Measurements from ENCODE around the gene KCNQ1.
"Not testable (repeated sequence)": the region's sequence is repeated elsewhere in the genome, so short reads cannot be mapped to it uniquely, and the experiment has no call there.

The KCNQ1 gene

DNA sequence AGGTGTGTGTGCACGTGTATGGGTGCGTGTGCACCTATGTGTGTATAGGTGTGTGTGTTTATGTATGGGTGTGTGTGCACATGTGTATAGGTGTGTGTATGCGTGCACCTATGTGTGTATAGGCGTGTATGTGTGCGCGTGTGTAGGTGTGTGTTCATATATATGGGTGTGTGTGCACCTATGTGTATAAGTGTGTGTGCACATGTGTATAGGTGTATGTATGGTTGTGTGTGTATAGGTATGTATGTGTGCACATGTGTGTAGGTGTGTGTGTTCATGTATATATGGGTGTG lies 26.9 kb downstream of the KCNQ1 start:
- no peak for FAIRE-seq
- no peak for DNase-seq (ENCODE audit: insufficient read length, low spot score)

GRCh38 chr11:2472428-2473186 lies 27.8 kb downstream of the KCNQ1 start:
- FAIRE-seq, result no peak
- DNase-seq (ENCODE audit: insufficient read length, low spot score), result no peak

DNA sequence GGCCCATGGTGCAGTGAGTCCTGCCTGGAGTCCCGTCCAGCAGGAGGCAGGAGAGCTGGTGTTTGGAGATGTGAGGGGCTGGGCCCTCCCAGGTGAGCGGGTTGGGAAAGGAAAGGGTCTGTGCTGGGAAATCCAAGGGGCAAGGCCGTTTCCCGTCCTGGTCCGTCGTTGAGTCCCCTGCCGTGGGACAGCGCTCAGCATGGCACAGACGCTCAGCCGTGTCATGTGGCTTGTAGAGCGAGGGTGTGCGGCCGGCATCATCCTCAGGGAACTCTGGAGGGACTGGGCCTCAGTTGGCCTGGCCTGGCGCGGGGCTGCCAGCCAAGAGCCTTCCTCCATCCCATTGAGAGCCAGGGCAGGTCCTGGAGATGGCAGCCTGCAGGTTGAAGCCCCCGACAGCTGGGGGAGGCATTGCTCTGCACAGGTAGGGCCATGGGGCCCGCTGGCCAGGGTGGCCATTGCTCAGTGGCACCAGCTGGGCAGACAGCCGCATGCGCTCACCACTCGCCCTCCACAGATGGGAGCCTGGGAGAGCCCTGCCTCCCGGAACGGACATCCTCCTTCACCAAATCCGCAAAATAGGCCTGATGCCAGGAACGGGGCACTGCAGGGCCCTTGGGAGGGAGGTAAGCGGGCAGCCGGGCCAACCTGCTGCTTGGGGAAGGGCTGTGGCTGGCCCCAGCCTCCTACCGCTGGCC lies 28.7 kb downstream of the KCNQ1 start:
- FAIRE-seq, result no peak
- no peak for DNase-seq (ENCODE audit: insufficient read length, low spot score)

GRCh38 chr11:2474059-2474901 lies 29.5 kb downstream of the KCNQ1 start:
- DNase-seq (ENCODE audit: insufficient read length, low spot score), result no peak
- FAIRE-seq, result no peak

- FAIRE-seq (no peak), DNase-seq (ENCODE audit: insufficient read length, low spot score) (no peak)
Measured at GRCh38 chr11:2475136-2475918, 30.5 kb downstream of the KCNQ1 start.

DNA sequence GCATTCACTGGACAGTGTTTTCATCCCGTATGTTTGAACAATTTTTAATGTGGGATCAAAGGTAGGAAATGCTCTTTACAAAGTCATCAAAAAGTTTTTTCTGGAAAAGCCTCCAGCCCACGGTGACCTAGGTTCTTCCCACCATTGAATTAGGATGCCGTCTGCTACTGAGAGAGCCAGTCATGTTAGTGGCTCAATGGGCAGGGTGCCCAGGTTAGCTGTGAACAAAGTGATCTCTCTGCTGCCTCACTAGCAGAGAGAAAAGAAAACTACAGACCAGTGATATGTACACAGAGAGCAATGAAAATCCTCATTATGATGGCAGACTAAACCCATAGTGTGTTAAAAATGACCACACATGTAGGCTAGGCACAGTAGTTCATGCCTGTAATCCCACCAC lies 32.4 kb downstream of the KCNQ1 start:
- DNase-seq (ENCODE audit: insufficient read length, low spot score) (no peak), FAIRE-seq (no peak)

- no peak for DNase-seq (ENCODE audit: insufficient read length, low spot score)
- FAIRE-seq, result no peak
Measured at GRCh38 chr11:2477936-2478335, 33.1 kb downstream of the KCNQ1 start.

GRCh38 chr11:2480067-2480873 lies 35.5 kb downstream of the KCNQ1 start:
- not testable (repeated sequence) for FAIRE-seq; DNase-seq (ENCODE audit: insufficient read length, low spot score)

DNA sequence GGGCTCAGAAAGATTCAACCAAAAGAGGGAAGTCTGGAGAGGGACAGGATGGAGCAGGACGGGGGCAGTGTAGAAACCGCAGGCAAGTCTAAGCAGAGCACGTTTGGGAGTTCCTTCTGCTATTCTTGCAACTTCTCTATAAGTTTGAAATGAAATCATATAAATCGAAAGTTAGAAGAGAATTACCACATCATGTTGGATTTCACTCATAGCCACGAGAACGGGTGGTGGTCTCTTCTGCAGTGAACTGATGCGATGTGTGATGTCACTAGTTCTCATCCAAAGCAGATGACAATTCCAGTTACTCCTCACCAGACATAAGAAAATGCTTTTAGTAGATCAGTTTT lies 36.0 kb downstream of the KCNQ1 start:
- FAIRE-seq, result no peak
- no peak for DNase-seq (ENCODE audit: insufficient read length, low spot score)

- no peak for FAIRE-seq
Measured at GRCh38 chr11:2481253-2481652, 36.4 kb downstream of the KCNQ1 start.

GRCh38 chr11:2482204-2482603 lies 37.4 kb downstream of the KCNQ1 start:
- DNase-seq (ENCODE audit: insufficient read length, low spot score) (no peak), FAIRE-seq (no peak)

More at GRCh38 chr11:2481253-2481652, 36.4 kb downstream of the KCNQ1 start:
- DNase-seq (ENCODE audit: insufficient read length, low spot score), result no peak

DNA sequence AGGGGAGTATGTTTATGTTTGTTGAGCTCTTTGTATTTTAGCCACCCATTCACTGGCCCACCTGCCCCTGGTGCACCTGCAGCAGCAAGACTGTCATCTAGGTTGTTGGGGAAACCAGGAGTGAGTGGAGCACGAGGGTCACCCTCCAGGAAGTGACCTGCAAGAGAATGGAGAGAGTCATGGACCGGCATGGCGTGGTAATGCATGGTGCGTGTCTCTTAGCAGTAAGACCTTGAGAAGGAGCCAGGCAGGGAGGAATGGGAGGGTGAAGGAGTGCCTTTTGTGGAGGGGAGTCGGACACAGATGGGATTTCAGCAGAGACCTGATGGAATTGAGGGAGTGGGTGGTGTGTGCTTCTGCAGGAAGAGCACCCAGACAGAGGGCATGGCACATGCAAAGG lies 37.9 kb downstream of the KCNQ1 start:
- FAIRE-seq (no peak), DNase-seq (ENCODE audit: insufficient read length, low spot score) (no peak)

- no peak for FAIRE-seq
- DNase-seq (ENCODE audit: insufficient read length, low spot score), result no peak
Measured at GRCh38 chr11:2483426-2483825, 38.6 kb downstream of the KCNQ1 start.

DNA sequence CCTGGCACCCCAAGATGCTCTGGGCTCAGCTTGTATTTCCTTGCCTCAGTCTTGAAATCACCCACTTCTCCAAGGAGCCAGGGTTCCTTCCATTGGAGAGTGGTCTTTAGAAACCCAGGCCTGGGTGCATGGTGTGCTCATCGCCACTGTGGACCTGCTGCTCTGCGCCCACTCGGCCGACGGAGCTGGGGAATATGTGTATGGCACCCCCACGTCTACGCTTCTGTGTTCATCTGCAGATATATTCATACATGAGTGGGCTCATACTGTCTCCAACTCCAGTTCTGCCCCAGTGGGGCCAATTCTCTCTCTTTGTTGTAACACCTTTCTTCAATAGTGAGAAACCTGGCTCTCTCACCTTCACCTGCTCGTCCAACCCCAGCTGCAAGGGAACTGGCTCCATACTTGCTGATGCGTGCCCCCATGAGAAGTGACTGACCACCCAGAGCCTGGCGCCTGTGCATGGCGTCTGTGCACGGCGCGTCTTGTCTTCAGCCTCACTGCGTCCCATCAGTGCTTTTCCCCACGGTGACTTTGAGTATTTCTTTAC lies 39.8 kb downstream of the KCNQ1 start:
- no peak for FAIRE-seq
- DNase-seq (ENCODE audit: insufficient read length, low spot score), result no peak

GRCh38 chr11:2488004-2488403 lies 43.2 kb downstream of the KCNQ1 start:
- FAIRE-seq, result no peak
- no peak for DNase-seq (ENCODE audit: insufficient read length, low spot score)

- FAIRE-seq (no peak), DNase-seq (ENCODE audit: insufficient read length, low spot score) (no peak)
Measured at GRCh38 chr11:2489083-2489482, 44.3 kb downstream of the KCNQ1 start.

DNA sequence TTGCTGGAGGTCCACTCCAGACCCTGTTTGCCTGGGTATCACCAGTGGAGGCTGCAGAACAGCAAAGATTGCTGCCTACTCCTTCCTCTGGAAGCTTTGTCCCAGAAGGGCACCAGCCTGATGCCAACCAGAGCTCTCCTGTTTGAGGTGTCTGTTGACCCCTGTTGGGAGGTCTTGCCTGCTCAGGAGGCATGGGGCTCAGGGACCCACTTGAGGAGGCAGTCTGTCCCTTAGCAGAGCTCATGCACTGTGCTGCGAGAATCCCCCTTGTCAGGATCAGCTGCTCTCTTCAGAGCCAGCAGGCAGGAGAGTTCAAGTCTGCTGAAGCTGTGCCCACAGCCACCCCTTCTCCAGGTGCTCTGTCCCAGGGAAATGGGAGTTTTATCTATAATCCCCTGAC lies 53.1 kb downstream of the KCNQ1 start:
- not testable (repeated sequence) for DNase-seq (ENCODE audit: insufficient read length, low spot score); FAIRE-seq

GRCh38 chr11:2498750-2499149 lies 53.9 kb downstream of the KCNQ1 start:
- no peak for FAIRE-seq
- no peak for DNase-seq (ENCODE audit: insufficient read length, low spot score)

- FAIRE-seq, result no peak
Measured at GRCh38 chr11:2507212-2507901, 62.5 kb downstream of the KCNQ1 start.

More at GRCh38 chr11:2507212-2507901, 62.5 kb downstream of the KCNQ1 start:
- DNase-seq (ENCODE audit: insufficient read length, low spot score), result no peak
